BJ (cell line): Measurements from ENCODE around the gene CDON. TPM values are rescaled to one million over a fixed set of nuclear protein-coding genes. Genes with fewer than 3 reads are reported as not detected.

Experiments
- CTCF ChIA-PET: fragments of 350-600 bp; formaldehyde crosslinking; extraction: SDS; loops from one replicate; lab custom pipeline; 2021; ENCODE audit warnings: antibody characterized with exemption, inconsistent platforms; lab: Yijun Ruan, JAX
- POLR2A ChIA-PET: fragments of 300-600 bp; sonication (Branson Sonifier 250); formaldehyde crosslinking; extraction: SDS; loops from one replicate; lab custom pipeline; 2021; ENCODE audit warnings: antibody characterized with exemption; lab: Charles Lee
- DNase-seq: peaks from one replicate; pipeline ENCODE4 v3.0.0-alpha.2; 2011; ENCODE audit warnings: low read depth
- H3K27me3 ChIP-seq: 2 replicates; pipeline ENCODE4 v1.6.0; 2011; ENCODE audit warnings: low read length; ENCODE audit not compliant: control insufficient read depth, insufficient read depth
- H3K36me3 ChIP-seq: 2 replicates; pipeline ENCODE4 v1.5.1; 2011; ENCODE audit warnings: low read length; ENCODE audit not compliant: control insufficient read depth, insufficient read depth
- H3K4me3 ChIP-seq: 2 replicates; pipeline ENCODE4 v1.5.1; 2011; ENCODE audit warnings: low read depth, mild to moderate bottlenecking, control low read depth, low read length
- CTCF ChIP-seq: IDR thresholded peaks from 2 replicates; pipeline ENCODE4 v1.5.1; 2011; ENCODE audit warnings: low read depth, mild to moderate bottlenecking, control low read depth, inconsistent platforms, low read length, moderate library complexity; ENCODE audit not compliant: insufficient read depth
- polyA plus RNA-seq: library from polyadenylated mRNA; depleted of rRNA; stranded (reverse); fragments of >200 nt; gene quantifications from 2 replicates; pipeline ENCODE4 v1.2.3, GENCODE V29; 2011

Gene CDON
- polyA plus RNA-seq, 1 experiment: 1.5 TPM

- Histone ChIP-seq H3K4me3 (no peak overlapping the region), H3K27me3 (no peaks in the 10 kb centered on the region), H3K36me3 (no peaks in the 10 kb centered on the region)
- DNase-seq: no peak
- ChIA-PET CTCF (no interaction called here), POLR2A (no interaction called here)
- no peak for TF ChIP-seq CTCF
Observed at GRCh38 chr11:125958872-125959400, 103.7 kb downstream of the CDON start.

DNA sequence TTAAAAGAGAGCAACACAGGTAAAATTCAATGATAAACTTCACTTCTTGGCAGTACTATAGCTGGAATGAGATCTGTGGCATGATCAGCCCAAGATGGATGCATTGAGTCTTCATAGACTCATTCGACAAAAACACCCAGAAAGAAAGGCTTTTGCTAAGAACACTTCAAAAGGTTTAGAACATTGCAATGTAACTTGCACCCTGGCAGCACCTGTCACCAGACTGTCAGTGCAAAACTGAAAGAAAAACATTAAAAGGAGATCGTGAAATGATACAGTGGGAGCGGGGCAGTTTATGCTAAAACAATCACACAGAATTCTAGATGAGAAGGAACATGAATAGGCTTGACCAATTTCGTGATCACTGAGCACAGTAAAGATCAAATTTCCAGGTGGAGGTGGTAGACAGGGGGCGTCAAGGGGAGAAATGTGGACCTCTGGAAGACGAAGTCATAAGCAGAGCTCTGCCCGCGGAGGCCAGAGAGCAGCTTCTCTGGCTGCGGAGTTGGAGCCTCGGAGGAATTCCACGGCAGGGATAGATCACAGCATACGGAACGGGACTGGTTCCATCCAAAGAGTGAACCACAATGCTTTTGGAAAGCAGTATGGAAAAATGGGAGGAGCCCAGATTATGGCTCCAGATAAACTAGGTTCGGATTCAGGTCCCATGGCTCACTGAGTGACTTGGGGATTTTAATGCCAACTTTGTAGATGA lies 104.9 kb downstream of the CDON start:
- Histone ChIP-seq H3K4me3 (no peak overlapping the region), H3K36me3 (no peaks in the 10 kb centered on the region), H3K27me3 (no peaks in the 10 kb centered on the region)
- ChIA-PET POLR2A (no interaction called here), CTCF (interaction anchor here (2.8 kb wide), 1 partner anchor 15 kb away, joined by 8 read pairs; no protein-coding TSS in a partner anchor)
- TF ChIP-seq CTCF: no peak
- DNase-seq: no peak

GRCh38 chr11:125956391-125957134 lies 106.1 kb downstream of the CDON start:
- no peak for DNase-seq
- Histone ChIP-seq H3K27me3 (no peaks in the 10 kb centered on the region; the same call in 1 of the 2 replicates), H3K4me3 (no peak overlapping the region), H3K36me3 (no peaks in the 10 kb centered on the region)
- CTCF ChIA-PET: interaction anchor here (1.4 to 2.8 kb wide), 2 partner anchors 14 to 237 kb away, joined by 3 to 8 read pairs; no protein-coding TSS in a partner anchor
- POLR2A ChIA-PET: no interaction called here
- TF ChIP-seq CTCF: no peak

- H3K4me3 ChIP-seq: no peak overlapping the region
- TF ChIP-seq CTCF: no peak
- ChIA-PET POLR2A (no interaction called here), CTCF (interaction anchor here (1.4 to 2.8 kb wide), 2 partner anchors 13 to 238 kb away, joined by 3 to 8 read pairs; no protein-coding TSS in a partner anchor)
- no peak for DNase-seq
- no peaks in the 10 kb centered on the region for H3K36me3 ChIP-seq
- H3K27me3 ChIP-seq: no peaks in the 10 kb centered on the region; the same call in 1 of the 2 replicates
Observed at GRCh38 chr11:125955856-125956255, 106.8 kb downstream of the CDON start.
